ENCODE measurements around the gene MAGI3.

The MAGI3 gene

GRCh38 chr1:113505357-113505756 is 115.0 kb downstream of the MAGI3 start (continued):
- TF ChIP-seq ZNF24 (tag by site-specific recombination; IDR thresholded peaks at IDR 0.05) (no peak), ZNF776 (tag by site-specific recombination; IDR thresholded peaks at IDR 0.05; ENCODE audit: borderline replicate concordance) (no peak), ZFP37 (tag by site-specific recombination; IDR thresholded peaks at IDR 0.05) (peak; percentile 74; the same call in 1 of the 2 replicates), SCRT1 (tag by site-specific recombination; IDR thresholded peaks at IDR 0.05; ENCODE audit: borderline replicate concordance) (no peak), ZNF223 (tag by site-specific recombination; IDR thresholded peaks at IDR 0.05) (no peak), ZNF664 (tag by site-specific recombination; IDR thresholded peaks at IDR 0.05) (peak; percentile 67), GLI4 (tag by site-specific recombination; IDR thresholded peaks at IDR 0.05) (no peak), ZEB2 (tag by site-specific recombination; IDR thresholded peaks at IDR 0.05) (no peak), ZNF169 (tag by site-specific recombination; IDR thresholded peaks at IDR 0.05) (no peak), ZXDB (tag by site-specific recombination; IDR thresholded peaks at IDR 0.05) (peak; percentile 81), ZNF140 (tag by site-specific recombination; IDR thresholded peaks at IDR 0.05) (peak; percentile 88; the same call in 1 of the 2 replicates), ZNF514 (tag by site-specific recombination; IDR thresholded peaks at IDR 0.05) (0 out of 2 replicates have a peak, but pooled peaks have one; percentile 35), HOXD13 (CRISPR knock-in tag; IDR thresholded peaks at IDR 0.05; ENCODE audit: borderline replicate concordance) (no peak), AEBP2 (tag by site-specific recombination; IDR thresholded peaks at IDR 0.05; ENCODE audit: borderline replicate concordance) (peak; percentile 85; the same call in 1 of the 2 replicates), ZNF560 (tag by site-specific recombination; IDR thresholded peaks at IDR 0.05; ENCODE audit: borderline replicate concordance) (peak; percentile 55; the same call in 1 of the 2 replicates), ELK4 (IDR thresholded peaks at IDR 0.05; ENCODE audit: borderline replicate concordance, low read depth, low read length) (no peak), GLIS1 (tag by site-specific recombination; IDR thresholded peaks at IDR 0.05) (no peak), ZNF792 (tag by site-specific recombination; IDR thresholded peaks at IDR 0.05) (no peak), ZNF426 (tag by site-specific recombination; IDR thresholded peaks at IDR 0.05) (peak; percentile 95), ZNF433 (tag by site-specific recombination; IDR thresholded peaks at IDR 0.05; ENCODE audit: low read depth) (peak; percentile 71), ZNF132 (tag by site-specific recombination; IDR thresholded peaks at IDR 0.05; ENCODE audit: borderline replicate concordance) (no peak), ZNF692 (tag by site-specific recombination; IDR thresholded peaks at IDR 0.05) (no peak), ZNF660 (tag by site-specific recombination; IDR thresholded peaks at IDR 0.05) (no peak), ZNF23 (tag by site-specific recombination; IDR thresholded peaks at IDR 0.05; ENCODE audit: borderline replicate concordance) (no peak), ZNF843 (tag by site-specific recombination; IDR thresholded peaks at IDR 0.05) (no peak), ZFP41 (tag by site-specific recombination; IDR thresholded peaks at IDR 0.05; ENCODE audit: borderline replicate concordance) (no peak), RBAK (tag by site-specific recombination; IDR thresholded peaks at IDR 0.05) (no peak), ZNF654 (tag by site-specific recombination; IDR thresholded peaks at IDR 0.05; ENCODE audit: low read depth) (peak; percentile 37; the same call in 1 of the 2 replicates), ZNF155 (tag by site-specific recombination; IDR thresholded peaks at IDR 0.05) (no peak), ZNF549 (tag by site-specific recombination; IDR thresholded peaks at IDR 0.05) (no peak), ZNF518A (tag by site-specific recombination; conservative IDR thresholded peaks at IDR 0.05; ENCODE audit: low read depth) (peak; percentile 95)
- TF ChIP-seq, protein P1, sequence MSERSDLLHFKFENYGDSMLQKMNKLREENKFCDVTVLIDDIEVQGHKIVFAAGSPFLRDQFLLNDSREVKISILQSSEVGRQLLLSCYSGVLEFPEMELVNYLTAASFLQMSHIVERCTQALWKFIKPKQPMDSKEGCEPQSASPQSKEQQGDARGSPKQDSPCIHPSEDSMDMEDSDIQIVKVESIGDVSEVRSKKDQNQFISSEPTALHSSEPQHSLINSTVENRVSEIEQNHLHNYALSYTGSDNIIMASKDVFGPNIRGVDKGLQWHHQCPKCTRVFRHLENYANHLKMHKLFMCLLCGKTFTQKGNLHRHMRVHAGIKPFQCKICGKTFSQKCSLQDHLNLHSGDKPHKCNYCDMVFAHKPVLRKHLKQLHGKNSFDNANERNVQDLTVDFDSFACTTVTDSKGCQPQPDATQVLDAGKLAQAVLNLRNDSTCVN (tag by site-specific recombination; optimal IDR thresholded peaks at IDR 0.05): no peak
